GM12891 (cell line): ENCODE measurements around the gene SLC17A5.

Experiments
- POLR2A ChIP-seq: IDR thresholded peaks from 2 replicates; pipeline ENCODE4 v1.6.1; 2011; ENCODE audit warnings: low read depth, low read length, control low read depth
- POU2F2 ChIP-seq: IDR thresholded peaks from 2 replicates; pipeline ENCODE4 v1.6.1; 2011; ENCODE audit warnings: low read depth, mild to moderate bottlenecking, control low read depth, low read length, moderate library complexity

DNA sequence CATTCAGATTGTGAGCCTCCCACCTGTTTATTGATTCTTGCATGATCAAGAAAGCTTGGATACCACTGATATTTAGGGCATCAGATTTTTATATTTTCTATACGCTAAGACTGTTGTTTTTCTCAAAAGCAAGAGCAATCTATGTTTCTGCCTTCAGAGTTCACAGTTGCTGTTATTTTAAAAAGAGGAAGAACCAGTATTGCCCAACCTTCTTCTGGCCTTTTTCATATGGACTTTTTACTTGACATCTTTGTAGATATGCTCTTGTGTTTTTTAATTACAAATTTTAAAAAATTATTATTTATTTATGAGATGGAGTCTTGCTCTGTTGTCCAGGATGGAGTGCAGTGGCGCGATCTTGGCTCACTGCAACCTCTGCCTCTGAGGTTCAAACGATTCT lies 28.9 kb downstream of the SLC17A5 start:
- no peak for TF ChIP-seq POLR2A
- TF ChIP-seq POU2F2, result no peak
